Measurements from ENCODE around the gene GPR78.

DNA sequence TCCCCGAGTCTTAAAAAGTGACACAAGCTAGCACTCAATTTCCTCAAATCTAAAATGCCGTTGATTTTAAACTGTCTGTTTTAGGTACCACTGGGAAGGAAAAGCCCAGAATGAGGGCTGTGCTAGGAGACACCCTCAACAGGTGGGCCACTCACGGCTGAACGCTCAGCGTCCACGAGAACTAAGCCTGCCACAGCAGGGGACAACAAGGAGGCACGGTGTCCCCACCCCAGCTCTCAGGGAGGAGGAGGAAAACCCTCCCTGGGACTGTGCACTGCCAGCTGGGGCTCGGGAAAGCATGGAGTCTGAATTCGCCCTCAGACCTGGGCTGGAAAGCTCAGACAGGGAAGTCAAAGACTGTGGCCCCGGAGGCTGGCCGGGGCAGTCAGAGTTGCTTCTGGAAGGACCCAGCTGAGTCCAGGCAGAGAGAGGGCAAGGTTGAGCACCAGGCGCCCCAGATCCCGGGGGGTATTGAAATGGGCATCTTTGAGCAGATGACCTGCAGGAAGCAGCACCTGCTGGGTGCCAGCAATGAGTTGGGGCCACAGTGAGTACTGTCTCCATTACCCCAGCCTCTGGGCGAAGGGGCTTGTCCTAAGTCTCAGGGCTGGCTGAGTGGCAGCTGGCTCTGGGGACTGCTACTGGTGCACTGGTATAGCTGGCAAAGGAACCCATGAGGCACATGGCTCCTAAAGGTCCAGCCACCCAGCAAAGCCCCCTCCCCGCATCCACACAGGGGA lies 11.6 kb downstream of the GPR78 start:
- TF ChIP-seq, protein P1, sequence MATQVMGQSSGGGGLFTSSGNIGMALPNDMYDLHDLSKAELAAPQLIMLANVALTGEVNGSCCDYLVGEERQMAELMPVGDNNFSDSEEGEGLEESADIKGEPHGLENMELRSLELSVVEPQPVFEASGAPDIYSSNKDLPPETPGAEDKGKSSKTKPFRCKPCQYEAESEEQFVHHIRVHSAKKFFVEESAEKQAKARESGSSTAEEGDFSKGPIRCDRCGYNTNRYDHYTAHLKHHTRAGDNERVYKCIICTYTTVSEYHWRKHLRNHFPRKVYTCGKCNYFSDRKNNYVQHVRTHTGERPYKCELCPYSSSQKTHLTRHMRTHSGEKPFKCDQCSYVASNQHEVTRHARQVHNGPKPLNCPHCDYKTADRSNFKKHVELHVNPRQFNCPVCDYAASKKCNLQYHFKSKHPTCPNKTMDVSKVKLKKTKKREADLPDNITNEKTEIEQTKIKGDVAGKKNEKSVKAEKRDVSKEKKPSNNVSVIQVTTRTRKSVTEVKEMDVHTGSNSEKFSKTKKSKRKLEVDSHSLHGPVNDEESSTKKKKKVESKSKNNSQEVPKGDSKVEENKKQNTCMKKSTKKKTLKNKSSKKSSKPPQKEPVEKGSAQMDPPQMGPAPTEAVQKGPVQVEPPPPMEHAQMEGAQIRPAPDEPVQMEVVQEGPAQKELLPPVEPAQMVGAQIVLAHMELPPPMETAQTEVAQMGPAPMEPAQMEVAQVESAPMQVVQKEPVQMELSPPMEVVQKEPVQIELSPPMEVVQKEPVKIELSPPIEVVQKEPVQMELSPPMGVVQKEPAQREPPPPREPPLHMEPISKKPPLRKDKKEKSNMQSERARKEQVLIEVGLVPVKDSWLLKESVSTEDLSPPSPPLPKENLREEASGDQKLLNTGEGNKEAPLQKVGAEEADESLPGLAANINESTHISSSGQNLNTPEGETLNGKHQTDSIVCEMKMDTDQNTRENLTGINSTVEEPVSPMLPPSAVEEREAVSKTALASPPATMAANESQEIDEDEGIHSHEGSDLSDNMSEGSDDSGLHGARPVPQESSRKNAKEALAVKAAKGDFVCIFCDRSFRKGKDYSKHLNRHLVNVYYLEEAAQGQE (IDR thresholded peaks at IDR 0.05; ENCODE audit: borderline replicate concordance in 1 of 2, low read depth in 1 of 2, low read length in 2 of 2) = no peak
- TF ChIP-seq, protein P2, sequence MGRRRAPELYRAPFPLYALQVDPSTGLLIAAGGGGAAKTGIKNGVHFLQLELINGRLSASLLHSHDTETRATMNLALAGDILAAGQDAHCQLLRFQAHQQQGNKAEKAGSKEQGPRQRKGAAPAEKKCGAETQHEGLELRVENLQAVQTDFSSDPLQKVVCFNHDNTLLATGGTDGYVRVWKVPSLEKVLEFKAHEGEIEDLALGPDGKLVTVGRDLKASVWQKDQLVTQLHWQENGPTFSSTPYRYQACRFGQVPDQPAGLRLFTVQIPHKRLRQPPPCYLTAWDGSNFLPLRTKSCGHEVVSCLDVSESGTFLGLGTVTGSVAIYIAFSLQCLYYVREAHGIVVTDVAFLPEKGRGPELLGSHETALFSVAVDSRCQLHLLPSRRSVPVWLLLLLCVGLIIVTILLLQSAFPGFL (CRISPR knock-in tag; IDR thresholded peaks at IDR 0.05) = no peak
